Tongue (tissue), 2 donors: Measurements from ENCODE around the gene ABCA1. TPM values are rescaled to one million over a fixed set of nuclear protein-coding genes. Genes with fewer than 3 reads are reported as not detected.
"Not testable (repeated sequence)": the region's sequence is repeated elsewhere in the genome, so short reads cannot be mapped to it uniquely, and the experiment has no call there.

Source experiments
- DNase-seq: peaks from one replicate; pipeline ENCODE4 v3.0.0-alpha.2; 2015
- total RNA-seq: library from RNA; depleted of rRNA; stranded (reverse); fragments of >200 nt; gene quantifications from one replicate; pipeline ENCODE4 v1.2.3, GENCODE V29; 2014

Gene ABCA1
- 23.6 TPM for total RNA-seq

DNA sequence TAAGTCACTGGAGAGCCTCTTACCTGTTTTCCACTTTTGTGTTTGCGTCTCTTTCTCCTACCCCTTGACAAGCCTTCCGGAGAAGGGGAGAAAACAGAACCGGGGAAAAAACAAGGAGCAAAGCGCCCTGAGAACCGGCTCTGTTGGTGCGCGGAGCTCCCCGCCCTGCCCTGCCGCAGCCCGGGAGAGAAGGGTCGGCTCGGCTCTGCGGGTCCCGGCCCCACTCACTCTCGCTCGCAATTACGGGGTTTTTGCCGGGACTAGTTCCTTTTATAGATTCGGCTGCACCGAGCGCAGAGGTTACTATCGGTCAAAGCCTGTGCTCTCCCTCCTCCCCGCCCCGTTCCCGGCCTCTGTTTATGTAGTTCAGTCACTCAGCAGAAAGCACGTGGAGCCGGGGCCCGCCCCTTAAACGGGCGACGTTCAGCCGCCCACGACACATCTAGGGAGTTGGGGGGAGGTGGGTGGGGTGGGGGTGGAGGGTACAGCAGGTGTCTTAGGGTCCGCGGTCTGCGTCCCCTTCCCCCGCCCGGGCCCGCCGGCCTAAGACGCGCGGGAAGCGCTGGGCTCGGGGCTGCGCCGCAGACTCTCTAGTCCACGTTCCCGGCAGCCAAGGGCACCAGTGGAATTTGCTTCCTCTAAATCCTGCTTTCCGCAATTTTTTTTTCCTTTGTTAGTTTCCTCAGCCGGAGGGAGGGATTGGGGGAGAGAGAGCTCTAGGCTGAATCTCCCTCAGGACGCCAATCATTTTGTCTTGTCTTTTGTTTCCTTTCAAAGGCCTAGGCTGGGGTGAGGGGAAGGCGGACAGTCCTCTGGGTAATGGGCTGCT, at the start of gene ABCA1:
TSS of gene ABCA1 (minus strand) at position 244 of the 829 bp plus-strand sequence. CDS start 24,476 bp downstream, outside the sequence.
- DNase-seq, result peak; percentile 94

DNA sequence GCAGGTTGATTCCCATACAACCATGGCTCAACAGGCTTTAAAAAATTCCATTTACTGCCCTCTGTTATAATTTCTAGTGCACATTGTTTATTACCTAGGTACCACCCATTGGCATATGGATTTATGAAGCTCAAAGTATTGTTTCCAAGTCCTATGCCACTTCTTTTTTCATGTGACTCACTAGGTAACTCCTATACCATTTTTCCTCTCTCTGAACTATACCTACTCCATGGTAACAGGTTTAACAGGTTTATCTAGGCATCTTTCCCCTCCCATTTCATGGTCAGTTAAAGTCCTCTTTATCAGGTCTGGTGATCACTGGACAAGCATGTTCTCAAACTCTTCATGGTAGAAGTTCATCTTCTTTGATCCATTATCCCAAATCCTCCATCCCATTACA, 49.6 kb upstream of the ABCA1 start:
- no peak for DNase-seq

GRCh38 chr9:104977168-104977567, 49.2 kb upstream of the ABCA1 start:
- DNase-seq, result no peak

DNA sequence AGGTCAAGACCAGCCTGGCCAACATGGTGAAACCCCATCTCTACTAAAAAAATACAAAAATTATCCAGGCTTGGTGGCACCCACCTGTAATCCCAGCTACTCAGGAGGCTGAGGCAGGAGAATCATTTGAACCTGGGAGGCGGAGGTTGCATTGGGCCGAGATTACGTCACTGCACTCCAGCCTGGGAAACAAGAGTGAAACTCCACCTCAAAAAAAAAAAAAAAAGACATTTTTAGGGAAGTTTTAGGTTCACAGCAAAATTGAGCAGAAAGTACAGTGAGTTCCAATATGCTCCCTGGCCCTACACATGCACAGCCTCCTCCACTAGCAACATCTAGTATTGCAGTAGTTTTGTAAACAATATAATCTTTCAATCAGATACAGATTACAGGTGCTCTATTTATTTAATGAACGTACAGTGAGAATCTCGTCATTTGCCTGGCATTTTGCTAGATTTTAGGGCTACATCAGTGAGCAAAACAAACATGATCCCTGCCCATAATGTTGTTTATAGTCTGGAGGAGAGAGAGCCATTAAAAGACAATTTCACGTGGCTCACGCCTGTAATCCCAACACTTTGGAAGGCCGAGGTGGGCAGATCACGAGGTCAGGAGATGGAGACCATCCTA, 48.1 kb upstream of the ABCA1 start:
- not testable (repeated sequence) for DNase-seq

DNA sequence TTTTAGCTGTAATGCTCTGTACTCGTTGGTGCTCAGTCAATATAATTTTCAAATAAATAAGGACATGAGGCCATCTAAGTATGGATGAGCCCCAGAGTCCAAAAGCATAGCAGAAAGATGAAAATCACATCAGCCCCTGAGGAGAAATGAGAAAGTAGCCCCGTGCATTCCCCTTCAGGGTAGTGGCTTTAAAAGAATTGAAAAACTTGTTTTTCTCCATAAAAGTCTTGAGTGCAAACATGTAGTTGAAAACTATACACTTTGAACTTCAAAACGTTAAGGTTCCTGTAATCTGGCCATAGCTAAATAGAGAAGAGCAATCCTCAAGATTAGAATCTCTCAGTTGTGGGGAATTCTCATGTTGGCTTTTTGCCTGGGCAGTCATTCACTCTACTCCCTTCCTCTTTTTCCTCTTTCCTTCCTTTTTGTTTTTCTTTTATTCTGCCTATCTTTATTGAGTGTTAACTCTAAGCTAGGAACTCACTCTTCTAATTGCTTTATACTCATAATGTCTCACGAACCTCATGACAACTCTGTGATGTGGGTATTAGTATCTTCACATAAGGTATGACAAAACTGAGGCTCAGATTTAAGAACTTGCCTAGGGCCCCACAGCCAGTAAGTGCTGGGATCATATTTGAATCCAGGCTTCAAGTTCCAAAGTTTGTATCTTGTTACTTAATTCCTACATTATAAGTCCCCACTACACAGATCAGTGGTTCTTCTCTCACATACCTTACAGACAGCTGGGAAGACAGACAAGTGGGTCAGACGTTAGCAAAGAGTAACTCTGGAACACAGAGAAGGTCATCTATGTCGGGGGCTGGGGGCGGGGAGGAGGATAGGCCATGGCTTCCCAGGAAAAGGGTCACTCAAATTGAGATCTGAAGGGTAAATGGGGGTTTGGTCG, 46.4 kb upstream of the ABCA1 start:
- no peak for DNase-seq

DNA sequence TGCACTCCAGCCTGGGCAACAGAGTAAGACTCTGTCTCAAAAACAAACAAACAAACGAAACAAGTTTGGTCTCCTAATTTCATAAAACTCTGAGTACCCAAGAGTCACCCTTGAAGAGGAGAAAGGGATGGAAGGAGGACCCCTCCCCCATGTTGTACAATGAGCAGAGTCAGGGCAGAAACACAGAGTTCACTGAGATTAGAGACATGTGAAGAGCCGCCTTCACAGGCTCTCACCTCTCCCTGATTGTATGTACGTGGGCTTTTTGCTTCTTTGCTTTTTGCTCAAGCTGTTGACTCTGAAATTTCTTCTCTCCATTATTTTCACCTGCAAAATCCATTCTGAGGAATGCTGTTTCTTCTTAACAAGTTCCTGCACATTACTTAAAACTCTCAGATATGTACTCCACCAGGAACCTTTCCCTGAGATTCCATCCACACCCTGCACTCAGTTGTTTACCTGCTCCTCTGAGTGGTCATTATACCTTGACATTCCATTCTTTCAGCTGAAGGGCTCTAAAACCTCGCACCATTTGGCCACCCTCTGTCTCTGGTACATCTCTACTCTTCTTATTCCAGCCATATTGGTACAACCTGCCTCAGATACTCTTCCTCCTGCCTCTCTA, 44.4 kb upstream of the ABCA1 start:
- no peak for DNase-seq

- DNase-seq, result no peak
Measured at GRCh38 chr9:104971511-104971910, 43.6 kb upstream of the ABCA1 start.

GRCh38 chr9:104970271-104970987, 42.5 kb upstream of the ABCA1 start:
- no peak for DNase-seq

GRCh38 chr9:104969116-104969515, 41.2 kb upstream of the ABCA1 start:
- DNase-seq, result no peak

GRCh38 chr9:104968025-104968982, 40.3 kb upstream of the ABCA1 start:
- peak; percentile 96 for DNase-seq

GRCh38 chr9:104963076-104963475, 35.1 kb upstream of the ABCA1 start:
- DNase-seq, result no peak

- no peak for DNase-seq
Measured at GRCh38 chr9:104961701-104962359, 33.9 kb upstream of the ABCA1 start.

- DNase-seq, result no peak
Measured at GRCh38 chr9:104961238-104961637, 33.3 kb upstream of the ABCA1 start.

DNA sequence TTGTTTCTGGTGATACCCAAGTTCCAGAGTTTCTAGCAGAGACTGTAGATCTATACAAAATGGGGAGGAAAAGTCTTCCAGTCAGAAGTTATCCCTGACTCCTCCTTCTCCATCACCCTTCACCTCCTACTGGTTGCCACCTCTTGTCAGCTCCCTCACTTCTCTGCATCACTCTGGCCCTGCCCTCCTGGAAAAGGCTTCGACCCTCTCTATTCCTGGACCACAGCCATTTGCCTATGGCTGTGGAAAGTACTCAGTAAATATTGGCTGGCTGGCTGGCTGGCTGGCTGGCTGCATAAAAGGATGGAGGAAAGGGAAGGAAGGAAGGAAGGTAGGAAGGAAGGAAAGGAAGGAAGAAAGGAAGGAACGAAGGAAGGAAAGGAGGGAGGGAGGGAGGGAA, 32.7 kb upstream of the ABCA1 start:
- no peak for DNase-seq

- DNase-seq, result no peak
Measured at GRCh38 chr9:104958751-104959150, 30.8 kb upstream of the ABCA1 start.

DNA sequence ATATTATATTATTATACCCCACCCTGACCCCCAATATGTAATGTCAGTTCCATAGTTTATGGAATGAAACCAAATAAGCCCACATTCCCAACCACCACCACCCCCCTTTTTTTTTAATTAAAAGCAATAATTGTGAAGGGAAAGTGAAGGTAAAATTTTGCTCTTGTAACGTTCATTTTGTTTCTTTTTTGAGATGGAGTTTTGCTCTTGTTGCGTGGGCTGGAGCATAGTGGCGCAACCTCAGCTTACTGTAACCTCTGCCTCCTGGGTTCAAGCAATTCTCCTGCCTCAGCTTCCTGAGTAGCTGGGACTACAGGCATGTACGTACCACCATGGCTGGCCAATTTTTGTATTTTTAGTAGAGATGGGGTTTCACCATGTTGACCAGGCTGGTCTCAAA, 30.1 kb upstream of the ABCA1 start:
- not testable (repeated sequence) for DNase-seq

DNA sequence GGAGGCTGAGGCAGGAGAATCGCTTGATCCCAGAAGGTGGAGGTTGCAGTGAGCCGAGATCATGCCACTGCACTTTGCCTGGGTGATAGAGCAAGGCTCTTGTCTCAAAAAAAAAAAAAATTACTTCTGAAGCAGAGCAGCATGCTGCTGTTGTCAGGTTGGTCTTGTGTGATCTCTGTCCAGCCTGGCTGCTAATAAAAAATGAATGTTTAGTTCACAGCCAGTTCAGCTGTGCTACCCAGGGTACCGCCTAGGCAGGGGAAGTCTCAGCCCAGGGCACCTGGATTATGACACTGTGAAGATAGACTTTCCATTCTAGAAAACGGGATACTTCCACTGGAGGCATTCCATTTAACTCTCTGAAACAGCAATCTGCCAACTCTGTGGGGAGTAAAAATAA, 23.5 kb upstream of the ABCA1 start:
- DNase-seq, result no peak

- DNase-seq, result no peak
Measured at GRCh38 chr9:104950838-104951237, 22.9 kb upstream of the ABCA1 start.

DNA sequence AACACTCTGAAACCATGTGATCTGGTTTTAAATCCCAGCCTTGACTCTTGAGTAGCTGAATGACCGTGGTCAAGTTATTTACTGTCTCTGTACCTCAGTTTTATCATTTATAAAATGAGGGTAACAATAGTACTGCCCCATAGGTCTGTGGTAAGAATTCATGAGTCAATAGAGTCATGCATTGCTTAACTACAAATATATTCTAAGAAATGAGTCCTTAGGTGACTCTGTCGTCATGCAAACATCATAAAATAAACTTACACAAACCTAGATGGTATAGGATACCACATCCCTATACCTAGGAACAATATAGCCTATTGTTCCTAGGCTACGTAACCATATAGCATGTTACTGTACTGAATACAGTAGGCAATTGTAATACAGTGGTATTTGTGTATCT, 20.3 kb upstream of the ABCA1 start:
- no peak for DNase-seq

- DNase-seq, result no peak
Measured at GRCh38 chr9:104944871-104945270, 16.9 kb upstream of the ABCA1 start.
